ENCODE results near the gene MADCAM1.
"Not testable (repeated sequence)": the region's sequence is repeated elsewhere in the genome, so short reads cannot be mapped to it uniquely, and the experiment has no call there.

The MADCAM1 gene

DNA sequence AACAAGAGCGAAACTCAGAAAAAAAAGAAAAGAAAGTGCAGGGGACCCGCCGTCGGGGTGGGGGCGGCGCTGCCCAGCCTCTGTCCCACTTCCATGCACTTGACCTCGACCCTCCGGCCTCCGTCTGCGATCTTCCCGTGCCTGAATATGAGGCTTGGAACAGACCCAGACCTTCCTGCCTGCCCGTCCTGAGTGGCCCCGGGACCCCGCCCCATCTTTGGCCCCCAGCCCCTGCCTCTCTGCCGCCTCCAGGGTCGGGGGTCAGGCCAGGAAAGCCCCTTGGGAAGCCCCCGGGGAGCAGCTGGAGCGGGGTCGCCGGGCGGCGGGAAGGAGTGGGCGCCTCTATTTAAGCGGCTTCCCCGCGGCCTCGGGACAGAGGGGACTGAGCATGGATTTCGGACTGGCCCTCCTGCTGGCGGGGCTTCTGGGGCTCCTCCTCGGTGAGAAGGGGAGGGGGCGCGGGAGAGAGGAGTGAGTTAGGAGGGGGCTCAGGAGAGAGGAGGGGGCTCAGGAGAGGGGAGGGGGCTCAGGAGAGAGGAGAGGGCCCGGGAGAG lies at the start of gene MADCAM1:
Gene MADCAM1 (plus strand): TSS at position 375 of the 554 bp plus-strand sequence. CDS start 14 bp downstream, at position 389.
- no peak for DNase-seq (ENCODE audit: low read depth)
- no peak within 1 kb of the TSS for H3K4me3 ChIP-seq (ENCODE audit: low read length)
- TF ChIP-seq, protein P1, sequence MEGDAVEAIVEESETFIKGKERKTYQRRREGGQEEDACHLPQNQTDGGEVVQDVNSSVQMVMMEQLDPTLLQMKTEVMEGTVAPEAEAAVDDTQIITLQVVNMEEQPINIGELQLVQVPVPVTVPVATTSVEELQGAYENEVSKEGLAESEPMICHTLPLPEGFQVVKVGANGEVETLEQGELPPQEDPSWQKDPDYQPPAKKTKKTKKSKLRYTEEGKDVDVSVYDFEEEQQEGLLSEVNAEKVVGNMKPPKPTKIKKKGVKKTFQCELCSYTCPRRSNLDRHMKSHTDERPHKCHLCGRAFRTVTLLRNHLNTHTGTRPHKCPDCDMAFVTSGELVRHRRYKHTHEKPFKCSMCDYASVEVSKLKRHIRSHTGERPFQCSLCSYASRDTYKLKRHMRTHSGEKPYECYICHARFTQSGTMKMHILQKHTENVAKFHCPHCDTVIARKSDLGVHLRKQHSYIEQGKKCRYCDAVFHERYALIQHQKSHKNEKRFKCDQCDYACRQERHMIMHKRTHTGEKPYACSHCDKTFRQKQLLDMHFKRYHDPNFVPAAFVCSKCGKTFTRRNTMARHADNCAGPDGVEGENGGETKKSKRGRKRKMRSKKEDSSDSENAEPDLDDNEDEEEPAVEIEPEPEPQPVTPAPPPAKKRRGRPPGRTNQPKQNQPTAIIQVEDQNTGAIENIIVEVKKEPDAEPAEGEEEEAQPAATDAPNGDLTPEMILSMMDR (conservative IDR thresholded peaks at IDR 0.05; ENCODE audit: low read length) = no peak

DNA sequence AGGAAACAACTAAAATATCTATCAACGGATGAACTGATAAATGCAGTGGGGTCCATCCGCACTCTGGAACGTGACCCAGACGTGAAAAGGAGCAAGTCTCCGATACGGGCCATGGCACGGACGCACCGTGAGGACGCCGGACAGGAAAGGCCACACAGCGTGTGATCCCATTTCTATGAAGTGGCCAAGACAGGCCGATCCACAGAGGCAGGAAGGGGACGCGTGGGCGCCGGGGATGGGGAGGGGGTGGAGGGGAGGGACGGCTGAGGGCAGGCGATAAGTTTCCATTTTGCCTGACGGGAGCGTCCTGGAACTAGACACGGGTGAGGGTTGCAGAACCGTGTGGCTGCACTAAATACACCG lies 49.2 kb upstream of the MADCAM1 start:
- H3K4me3 ChIP-seq (ENCODE audit: low read length) = no peak overlapping the region
- TF ChIP-seq, protein P1 (conservative IDR thresholded peaks at IDR 0.05; ENCODE audit: low read length) = no peak
- no peak for DNase-seq (ENCODE audit: low read depth)

DNA sequence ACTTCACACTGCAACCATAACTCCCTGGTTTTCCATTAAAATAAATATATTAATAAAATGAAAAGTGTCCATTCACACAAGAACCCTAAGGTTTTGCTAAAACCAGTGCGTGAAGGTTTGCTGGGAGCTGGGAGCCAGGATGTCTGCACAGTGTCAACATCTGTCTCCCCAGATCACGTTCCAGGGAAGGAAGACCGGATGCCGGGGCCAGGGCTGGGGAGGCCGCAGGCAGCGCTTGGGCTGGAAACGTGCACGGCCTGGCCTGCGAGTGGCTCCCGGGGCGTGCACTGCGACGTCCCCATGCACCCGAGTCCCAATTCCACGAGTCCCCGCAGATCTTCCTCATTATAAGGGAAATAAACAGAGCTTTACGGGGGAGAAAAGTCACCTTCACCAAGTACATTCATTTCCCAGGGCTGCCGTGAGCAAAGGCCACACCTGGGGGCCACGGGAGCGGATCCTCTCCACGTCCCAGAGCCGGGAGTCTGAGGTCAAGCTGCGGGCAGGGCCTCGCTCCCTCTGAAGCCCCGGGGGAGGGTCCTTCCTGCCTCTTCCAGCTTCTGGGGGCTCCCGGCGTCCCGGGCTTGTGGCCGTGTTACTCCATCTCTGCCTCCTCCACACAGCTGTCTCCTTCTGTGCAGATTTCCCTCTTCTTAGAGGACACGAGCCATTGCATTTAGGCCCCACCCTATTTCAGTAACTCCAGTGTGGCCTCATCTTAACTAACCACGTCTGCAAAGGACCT lies 48.3 kb upstream of the MADCAM1 start:
- DNase-seq (ENCODE audit: low read depth) = no peak
- TF ChIP-seq, protein P1 (conservative IDR thresholded peaks at IDR 0.05; ENCODE audit: low read length) = no peak
- no peak overlapping the region for H3K4me3 ChIP-seq (ENCODE audit: low read length)

DNA sequence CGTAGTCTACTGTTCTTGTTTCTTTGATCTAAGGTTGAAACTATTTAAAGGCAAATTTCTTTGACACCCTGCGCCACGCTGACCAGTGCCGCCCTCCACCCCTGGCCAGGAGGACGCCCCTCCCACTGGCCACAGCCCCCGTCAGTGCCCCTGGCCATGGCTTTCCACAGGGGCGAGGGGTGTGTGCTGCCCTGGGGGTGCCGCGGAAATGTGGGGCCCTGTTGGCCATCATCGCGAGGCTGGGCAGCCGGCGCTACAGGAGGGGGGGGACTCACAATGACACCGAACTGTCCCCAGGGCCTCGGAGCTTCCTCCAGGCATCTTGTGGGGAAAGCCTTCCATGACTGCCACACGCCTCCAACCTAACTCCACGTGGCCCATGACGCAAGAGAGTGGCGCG lies 46.4 kb upstream of the MADCAM1 start:
- no peak for DNase-seq (ENCODE audit: low read depth)
- TF ChIP-seq, protein P1 (conservative IDR thresholded peaks at IDR 0.05; ENCODE audit: low read length) = no peak
- no peak overlapping the region for H3K4me3 ChIP-seq (ENCODE audit: low read length)

DNA sequence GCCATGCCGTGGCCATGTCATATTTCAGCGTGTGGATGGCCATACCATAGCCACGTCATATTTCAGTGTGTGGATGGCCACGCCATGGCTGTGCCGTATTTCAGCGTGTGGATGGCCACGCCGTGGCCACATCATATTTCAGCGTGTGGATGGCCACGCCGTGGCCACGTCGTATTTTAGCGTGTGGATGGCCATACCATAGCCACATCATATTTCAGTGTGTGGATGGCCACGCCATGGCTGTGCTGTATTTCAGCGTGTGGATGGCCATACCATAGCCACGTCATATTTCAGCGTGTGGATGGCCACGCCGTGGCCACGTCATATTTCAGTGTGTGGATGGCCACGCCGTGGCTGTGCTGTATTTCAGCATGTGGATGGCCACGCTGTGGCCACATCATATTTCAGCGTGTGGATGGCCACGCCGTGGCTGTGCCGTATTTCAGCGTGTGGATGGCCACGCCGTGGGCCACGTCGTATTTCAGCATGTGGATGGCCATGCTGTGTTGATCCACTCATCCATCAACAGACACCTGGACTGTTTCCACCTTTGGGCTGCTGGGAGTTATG lies 45.3 kb upstream of the MADCAM1 start:
- H3K4me3 ChIP-seq (ENCODE audit: low read length); DNase-seq (ENCODE audit: low read depth): not testable (repeated sequence)

DNA sequence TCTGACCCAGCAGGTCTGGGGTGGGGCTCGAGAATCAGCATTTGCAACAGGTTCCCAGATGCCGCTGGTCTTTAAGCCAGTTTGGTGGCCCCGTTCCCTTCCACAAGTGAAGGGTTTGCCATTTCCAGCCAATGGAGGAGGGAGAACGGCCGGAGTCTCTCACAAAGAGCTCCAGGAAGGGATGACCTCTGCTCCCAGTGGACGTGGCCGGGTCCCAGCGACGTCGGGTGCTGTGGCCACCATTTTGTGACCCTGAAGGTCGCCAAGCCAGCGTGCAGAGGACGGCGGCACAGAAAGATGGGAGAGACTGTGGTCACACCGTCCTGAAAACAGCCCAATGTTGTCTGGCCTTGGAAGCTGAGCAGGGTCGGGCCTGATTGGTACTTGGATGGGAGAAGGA lies 43.5 kb upstream of the MADCAM1 start:
- H3K4me3 ChIP-seq (ENCODE audit: low read length) = no peak overlapping the region
- TF ChIP-seq, protein P1 (conservative IDR thresholded peaks at IDR 0.05; ENCODE audit: low read length) = no peak
- no peak for DNase-seq (ENCODE audit: low read depth)

DNA sequence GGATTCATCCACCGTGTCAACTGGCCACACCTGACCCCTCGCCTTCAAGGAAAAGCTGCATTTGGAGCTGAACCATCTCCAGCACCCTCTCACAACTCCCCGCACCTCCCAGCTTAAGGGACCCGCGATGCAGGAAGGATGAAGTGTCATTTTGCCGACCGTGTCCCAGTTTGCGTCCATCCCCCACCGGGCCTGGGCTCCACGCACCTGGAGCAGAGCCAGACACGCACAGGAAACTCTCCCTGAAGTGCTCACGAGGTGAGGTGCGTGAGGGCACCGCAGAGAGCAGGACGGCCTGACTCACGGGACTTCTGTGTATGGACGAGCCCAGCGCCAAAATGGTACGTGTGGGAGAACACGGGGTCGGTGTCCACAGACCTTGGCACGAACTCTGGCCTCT lies 42.7 kb upstream of the MADCAM1 start:
- H3K4me3 ChIP-seq (ENCODE audit: low read length) = no peak overlapping the region
- no peak for DNase-seq (ENCODE audit: low read depth)
- TF ChIP-seq, protein P1 (conservative IDR thresholded peaks at IDR 0.05; ENCODE audit: low read length) = no peak
